Coronary artery (tissue), 2 donors: ENCODE data around the gene PREB.

Source experiments
- DNase-seq: peaks from one replicate; pipeline ENCODE4 v3.0.0-alpha.2; 2017; ENCODE audit warnings: low spot score
- H3K27ac ChIP-seq, 2 donors: fragments of 200-600 bp; sonication (generic); one replicate each; pipeline ENCODE4 v1.5.1; 2016 to 2019
- H3K4me3 ChIP-seq: fragments of 200-600 bp; sonication (generic); 2 replicates; pipeline ENCODE4 v1.5.1; 2016; ENCODE audit warnings: mild to moderate bottlenecking, moderate library complexity
- TF ChIP-seq, protein P1 (sequence below): fragments of 200-600 bp; sonication (generic); IDR thresholded peaks from one replicate; pipeline ENCODE4 v1.5.1; 2019; ENCODE audit warnings: antibody characterized with exemption

PREB gene

DNA sequence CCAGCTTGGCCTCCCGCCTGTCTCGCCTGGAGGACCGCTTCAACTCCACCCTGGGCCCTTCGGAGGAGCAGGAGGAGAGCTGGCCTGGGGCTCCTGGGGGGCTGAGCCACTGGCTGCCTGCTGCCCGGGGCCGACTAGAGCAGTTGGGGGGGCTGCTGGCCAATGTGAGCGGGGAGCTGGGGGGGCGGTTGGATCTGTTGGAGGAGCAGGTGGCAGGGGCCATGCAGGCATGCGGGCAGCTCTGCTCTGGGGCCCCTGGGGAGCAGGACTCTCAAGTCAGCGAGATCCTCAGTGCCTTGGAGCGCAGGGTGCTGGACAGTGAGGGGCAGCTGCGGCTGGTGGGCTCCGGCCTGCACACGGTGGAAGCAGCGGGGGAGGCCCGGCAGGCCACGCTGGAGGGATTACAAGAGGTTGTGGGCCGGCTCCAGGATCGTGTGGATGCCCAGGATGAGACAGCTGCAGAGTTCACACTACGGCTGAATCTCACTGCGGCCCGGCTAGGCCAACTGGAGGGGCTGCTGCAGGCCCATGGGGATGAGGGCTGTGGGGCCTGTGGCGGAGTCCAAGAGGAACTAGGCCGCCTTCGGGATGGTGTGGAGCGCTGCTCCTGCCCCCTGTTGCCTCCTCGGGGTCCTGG lies 51.5 kb downstream of the PREB start:
- no peak overlapping the region for H3K4me3 ChIP-seq
- no peak overlapping the region for H3K27ac ChIP-seq
- TF ChIP-seq, protein P1, sequence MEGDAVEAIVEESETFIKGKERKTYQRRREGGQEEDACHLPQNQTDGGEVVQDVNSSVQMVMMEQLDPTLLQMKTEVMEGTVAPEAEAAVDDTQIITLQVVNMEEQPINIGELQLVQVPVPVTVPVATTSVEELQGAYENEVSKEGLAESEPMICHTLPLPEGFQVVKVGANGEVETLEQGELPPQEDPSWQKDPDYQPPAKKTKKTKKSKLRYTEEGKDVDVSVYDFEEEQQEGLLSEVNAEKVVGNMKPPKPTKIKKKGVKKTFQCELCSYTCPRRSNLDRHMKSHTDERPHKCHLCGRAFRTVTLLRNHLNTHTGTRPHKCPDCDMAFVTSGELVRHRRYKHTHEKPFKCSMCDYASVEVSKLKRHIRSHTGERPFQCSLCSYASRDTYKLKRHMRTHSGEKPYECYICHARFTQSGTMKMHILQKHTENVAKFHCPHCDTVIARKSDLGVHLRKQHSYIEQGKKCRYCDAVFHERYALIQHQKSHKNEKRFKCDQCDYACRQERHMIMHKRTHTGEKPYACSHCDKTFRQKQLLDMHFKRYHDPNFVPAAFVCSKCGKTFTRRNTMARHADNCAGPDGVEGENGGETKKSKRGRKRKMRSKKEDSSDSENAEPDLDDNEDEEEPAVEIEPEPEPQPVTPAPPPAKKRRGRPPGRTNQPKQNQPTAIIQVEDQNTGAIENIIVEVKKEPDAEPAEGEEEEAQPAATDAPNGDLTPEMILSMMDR = no peak
- DNase-seq = no peak

DNA sequence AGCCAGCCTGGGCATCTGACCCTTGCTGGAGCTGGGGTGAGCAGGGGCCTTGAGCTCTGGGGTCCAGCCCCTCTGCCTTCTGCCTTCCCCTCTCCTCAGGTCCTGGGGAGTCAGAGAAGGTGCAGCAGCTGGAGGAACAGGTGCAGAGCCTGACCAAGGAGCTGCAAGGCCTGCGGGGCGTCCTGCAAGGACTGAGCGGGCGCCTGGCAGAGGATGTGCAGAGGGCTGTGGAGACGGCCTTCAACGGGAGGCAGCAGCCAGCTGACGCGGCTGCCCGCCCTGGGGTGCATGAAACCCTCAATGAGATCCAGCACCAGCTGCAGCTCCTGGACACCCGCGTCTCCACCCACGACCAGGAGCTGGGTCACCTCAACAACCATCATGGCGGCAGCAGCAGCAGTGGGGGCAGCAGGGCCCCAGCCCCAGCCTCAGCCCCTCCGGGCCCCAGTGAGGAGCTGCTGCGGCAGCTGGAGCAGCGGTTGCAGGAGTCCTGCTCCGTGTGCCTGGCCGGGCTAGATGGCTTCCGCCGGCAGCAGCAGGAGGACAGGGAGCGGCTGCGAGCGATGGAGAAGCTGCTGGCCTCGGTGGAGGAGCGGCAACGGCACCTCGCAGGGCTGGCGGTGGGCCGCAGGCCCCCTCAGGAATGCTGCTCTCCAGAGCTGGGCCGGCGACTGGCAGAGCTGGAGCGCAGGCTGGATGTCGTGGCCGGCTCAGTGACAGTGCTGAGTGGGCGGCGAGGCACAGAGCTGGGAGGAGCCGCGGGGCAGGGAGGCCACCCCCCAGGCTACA lies 52.3 kb downstream of the PREB start:
- Histone ChIP-seq H3K27ac (no peak overlapping the region), H3K4me3 (no peak overlapping the region)
- TF ChIP-seq, protein P1 = no peak
- DNase-seq = no peak
